A673 (cell line): ENCODE results near the gene PACS1.

Experiments used
- CTCF ChIP-seq: fragments of 300-800, 200-600 bp; sonication (generic); conservative IDR thresholded peaks from 2 replicates; pipeline ENCODE4 v1.5.1; 2017; ENCODE audit warnings: low read depth, mild to moderate bottlenecking, antibody characterized with exemption, low read length, moderate library complexity, mixed read lengths
- EZH2 ChIP-seq: fragments of 200-600 bp; sonication (generic); IDR thresholded peaks from 2 replicates; pipeline ENCODE4 v1.6.1; 2017; ENCODE audit warnings: borderline replicate concordance, low read depth, mild to moderate bottlenecking, mixed read lengths, antibody characterized with exemption, low read length; ENCODE audit not compliant: poor library complexity, severe bottlenecking

- TF ChIP-seq CTCF = no peak
- TF ChIP-seq EZH2 = no peak
These were observed 34.1 kb downstream of the PACS1 start for GRCh38 chr11:66104057-66104638.
